GM23248 (cell line): ENCODE results near the gene ATRAID. TPM values are rescaled to one million over a fixed set of nuclear protein-coding genes. Genes with fewer than 3 reads are reported as not detected.

Experiments used
- DNase-seq: peaks from one replicate; pipeline ENCODE4 v3.0.0-alpha.2; 2015
- H2AFZ ChIP-seq: fragments of 200-600 bp; sonication (generic); 2 replicates; pipeline ENCODE4 v1.6.1; 2016; ENCODE audit warnings: antibody characterized with exemption
- H3F3A ChIP-seq: fragments of 200-600 bp; sonication (generic); 2 replicates; pipeline ENCODE4 v1.6.1; 2016; ENCODE audit warnings: mild to moderate bottlenecking, antibody characterized with exemption, mixed run types; ENCODE audit not compliant: insufficient read depth
- H3K27ac ChIP-seq: fragments of 200-600 bp; sonication (generic); 2 replicates; pipeline ENCODE4 v1.5.1; 2016; ENCODE audit warnings: mild to moderate bottlenecking
- H3K27me3 ChIP-seq: fragments of 200-600 bp; sonication (generic); replicated peaks from 2 replicates; pipeline ENCODE4 v1.6.1; 2016; ENCODE audit warnings: mild to moderate bottlenecking; ENCODE audit not compliant: insufficient read depth
- H3K36me3 ChIP-seq: fragments of 200-600 bp; sonication (generic); 2 replicates; pipeline ENCODE4 v1.6.1; 2016; ENCODE audit warnings: low read depth, mild to moderate bottlenecking
- H3K4me1 ChIP-seq: fragments of 200-600 bp; sonication (generic); 2 replicates; pipeline ENCODE4 v1.6.1; 2016; ENCODE audit warnings: mild to moderate bottlenecking; ENCODE audit not compliant: insufficient read depth
- H3K4me2 ChIP-seq: fragments of 200-600 bp; sonication (generic); one replicate; pipeline ENCODE4 v1.6.1; 2016; ENCODE audit warnings: mild to moderate bottlenecking; ENCODE audit not compliant: unreplicated experiment
- H3K4me3 ChIP-seq: fragments of 200-600 bp; sonication (generic); 2 replicates; pipeline ENCODE4 v1.5.1; 2016; ENCODE audit warnings: mild to moderate bottlenecking
- H3K79me2 ChIP-seq: fragments of 200-600 bp; sonication (generic); 2 replicates; pipeline ENCODE4 v1.6.1; 2016; ENCODE audit warnings: mild to moderate bottlenecking; ENCODE audit not compliant: insufficient read depth
- H3K9ac ChIP-seq: fragments of 200-600 bp; sonication (generic); 2 replicates; pipeline ENCODE4 v1.6.1; 2016; ENCODE audit warnings: mild to moderate bottlenecking
- H3K9me2 ChIP-seq: fragments of 200-600 bp; sonication (generic); 2 replicates; pipeline ENCODE4 v1.6.1; 2016; ENCODE audit warnings: mixed run types, mild to moderate bottlenecking, moderate library complexity; ENCODE audit not compliant: insufficient read depth
- H3K9me3 ChIP-seq: fragments of 200-600 bp; sonication (generic); one replicate; pipeline ENCODE4 v1.6.1; 2017; ENCODE audit warnings: low read depth
- H4K20me1 ChIP-seq: fragments of 200-600 bp; sonication (generic); 2 replicates; pipeline ENCODE4 v1.6.0; 2016; ENCODE audit not compliant: insufficient read depth
- EZH2 ChIP-seq: fragments of 200-600 bp; sonication (generic); IDR thresholded peaks from 2 replicates; pipeline ENCODE4 v1.6.1; 2018; ENCODE audit warnings: antibody characterized with exemption, mild to moderate bottlenecking; ENCODE audit not compliant: insufficient read depth, poor library complexity, severe bottlenecking
- EZH2phosphoT487 ChIP-seq: fragments of 200-600 bp; sonication (generic); IDR thresholded peaks from 2 replicates; pipeline ENCODE4 v1.6.1; 2018; ENCODE audit warnings: antibody characterized with exemption, moderate library complexity, mild to moderate bottlenecking, low read depth; ENCODE audit not compliant: insufficient read depth
- WGBS, 2 experiments: methylation state at CpG; one replicate each; pipeline ENCODE4 v1.1.6; 2015 to 2017; ENCODE audit warnings: low lambda C conversion rate in 2 of 2, low coverage in 1 of 2; ENCODE audit errors: missing lambda C conversion rate in 2 of 2; 5-methylcytosine and 5-hydroxymethylcytosine counted together
- in situ Hi-C: fragments of 300-500 bp; cut with MboI; formaldehyde crosslinking; loops from 2 replicates; pipeline ENCODE4 v1.15.0; 2020
- polyA plus RNA-seq: library from polyadenylated mRNA; unstranded; fragments of >200 nt; fragmentation: Nextera tagmentation; extraction: Ambion mirVana; gene quantifications from 2 replicates; pipeline ENCODE4 v1.2.1, GENCODE V29; 2016
- total RNA-seq: library from RNA; depleted of rRNA; stranded (reverse); fragments of >200 nt; shearing (Covaris generic); gene quantifications from 2 replicates; pipeline ENCODE4 v1.2.3, GENCODE V29; 2014

The ATRAID gene
- total and polyA plus RNA-seq, 2 experiments from 2014 or later = 214 to 304 TPM

- H3K9me3 ChIP-seq = no peaks in the 10 kb centered on the region
- no peak overlapping the region for H2AFZ ChIP-seq
- H3K4me2 ChIP-seq = no peak overlapping the region
- no peaks in the 10 kb centered on the region for H3K36me3 ChIP-seq
- no peak overlapping the region for H3K4me3 ChIP-seq
- WGBS, 2 experiments = 68 to 74% methylated on average over 4 of the region's 4 CpGs
- in situ Hi-C loops = no loop called here
- DNase-seq = no peak
- no peak for TF ChIP-seq EZH2phosphoT487
- TF ChIP-seq EZH2 = no peak
- H3K27ac ChIP-seq = no peak overlapping the region
- H3K9me2 ChIP-seq = no peaks in the 10 kb centered on the region
- no peak overlapping the region for H3K9ac ChIP-seq
- H3K27me3 ChIP-seq = no peaks in the 10 kb centered on the region; the same call in 1 of the 2 replicates
- H3F3A ChIP-seq = peaks cover 4% of the 10 kb centered on the region; the same call in 1 of the 2 replicates
- H4K20me1 ChIP-seq = no peaks in the 10 kb centered on the region
- no peaks in the 10 kb centered on the region for H3K79me2 ChIP-seq
- no peaks in the 10 kb centered on the region for H3K4me1 ChIP-seq
Measured at GRCh38 chr2:27247893-27248292, 36.1 kb downstream of the ATRAID start.

- H2AFZ ChIP-seq = no peak overlapping the region
- H3K36me3 ChIP-seq = no peaks in the 10 kb centered on the region
- H3K27me3 ChIP-seq = no peaks in the 10 kb centered on the region; the same call in 1 of the 2 replicates
- H3K9ac ChIP-seq = no peak overlapping the region
- no peaks in the 10 kb centered on the region for H3K79me2 ChIP-seq
- no peaks in the 10 kb centered on the region for H3K9me3 ChIP-seq
- H3K9me2 ChIP-seq = no peaks in the 10 kb centered on the region
- H4K20me1 ChIP-seq = no peaks in the 10 kb centered on the region
- no peaks in the 10 kb centered on the region for H3K4me1 ChIP-seq
- no peak overlapping the region for H3K4me3 ChIP-seq
- in situ Hi-C loops = no loop called here
- 46 to 48% methylated on average over 12 of the region's 12 CpGs for WGBS, 2 experiments
- DNase-seq = no peak
- H3K4me2 ChIP-seq = no peak overlapping the region
- no peak for TF ChIP-seq EZH2
- TF ChIP-seq EZH2phosphoT487 = no peak
- no peak overlapping the region for H3K27ac ChIP-seq
- peaks cover 4% of the 10 kb centered on the region; the same call in 1 of the 2 replicates for H3F3A ChIP-seq
Measured at GRCh38 chr2:27249159-27249890, 37.5 kb downstream of the ATRAID start.

GRCh38 chr2:27249891-27250651 is 38.2 kb downstream of the ATRAID start:
- Histone ChIP-seq H2AFZ (no peak overlapping the region), H3K4me3 (no peak overlapping the region), H3K9me3 (no peaks in the 10 kb centered on the region), H3K79me2 (no peaks in the 10 kb centered on the region), H3K9ac (no peak overlapping the region), H3K4me2 (no peak overlapping the region), H3K9me2 (no peaks in the 10 kb centered on the region), H3K4me1 (peaks cover under 1% of the 10 kb centered on the region; the same call in 1 of the 2 replicates), H3F3A (peaks cover 4% of the 10 kb centered on the region; the same call in 1 of the 2 replicates), H3K36me3 (no peaks in the 10 kb centered on the region), H3K27me3 (no peaks in the 10 kb centered on the region; the same call in 1 of the 2 replicates), H4K20me1 (no peaks in the 10 kb centered on the region), H3K27ac (no peak overlapping the region)
- TF ChIP-seq EZH2phosphoT487 (no peak), EZH2 (no peak)
- in situ Hi-C loops = no loop called here
- peak; percentile 66 for DNase-seq
- WGBS, 2 experiments = 35% methylated on average over 13 to 22 of the region's 22 CpGs

GRCh38 chr2:27250652-27251379 is 39.0 kb downstream of the ATRAID start:
- Histone ChIP-seq H3F3A (peaks cover 4% of the 10 kb centered on the region; the same call in 1 of the 2 replicates), H3K36me3 (no peaks in the 10 kb centered on the region), H3K9ac (no peak overlapping the region), H3K4me2 (no peak overlapping the region), H3K27ac (no peak overlapping the region), H4K20me1 (no peaks in the 10 kb centered on the region), H3K9me3 (no peaks in the 10 kb centered on the region), H3K4me1 (peaks cover 8% of the 10 kb centered on the region), H2AFZ (no peak overlapping the region), H3K27me3 (no peaks in the 10 kb centered on the region; the same call in 1 of the 2 replicates), H3K4me3 (no peak overlapping the region), H3K79me2 (no peaks in the 10 kb centered on the region), H3K9me2 (no peaks in the 10 kb centered on the region)
- no peak for DNase-seq
- WGBS, 2 experiments = 52 to 62% methylated on average over 11 to 13 of the region's 13 CpGs
- no peak for TF ChIP-seq EZH2
- no peak for TF ChIP-seq EZH2phosphoT487
- in situ Hi-C loops = no loop called here
